ENCODE measurements around the gene HSPB8. TPM values are rescaled to one million over a fixed set of nuclear protein-coding genes. Genes with fewer than 3 reads are reported as not detected.

Gene HSPB8
- total and polyA plus RNA-seq, 2 experiments from 2014 or later: 15.3 to 17.8 TPM

DNA sequence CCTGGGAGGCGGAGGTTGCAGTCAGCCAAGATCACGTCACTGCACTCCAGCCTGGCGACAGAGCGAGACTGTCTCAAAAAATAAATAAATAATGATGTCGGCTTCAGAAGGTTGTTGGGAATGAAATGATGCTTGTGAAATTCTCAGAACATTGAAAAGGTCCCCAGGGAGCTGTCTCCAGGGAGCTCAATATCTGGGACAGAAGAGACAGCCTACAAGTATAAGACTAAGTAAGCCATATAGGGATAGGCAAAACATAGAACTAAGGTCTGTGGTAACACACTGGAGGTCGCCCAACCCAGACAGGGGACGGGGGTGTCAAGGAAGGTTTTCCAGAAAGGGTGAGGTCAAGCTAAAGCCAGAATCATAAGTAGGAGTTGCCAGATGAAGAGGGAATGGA, 29.5 kb upstream of the HSPB8 start:
- H3K9ac ChIP-seq: no peak overlapping the region

DNA sequence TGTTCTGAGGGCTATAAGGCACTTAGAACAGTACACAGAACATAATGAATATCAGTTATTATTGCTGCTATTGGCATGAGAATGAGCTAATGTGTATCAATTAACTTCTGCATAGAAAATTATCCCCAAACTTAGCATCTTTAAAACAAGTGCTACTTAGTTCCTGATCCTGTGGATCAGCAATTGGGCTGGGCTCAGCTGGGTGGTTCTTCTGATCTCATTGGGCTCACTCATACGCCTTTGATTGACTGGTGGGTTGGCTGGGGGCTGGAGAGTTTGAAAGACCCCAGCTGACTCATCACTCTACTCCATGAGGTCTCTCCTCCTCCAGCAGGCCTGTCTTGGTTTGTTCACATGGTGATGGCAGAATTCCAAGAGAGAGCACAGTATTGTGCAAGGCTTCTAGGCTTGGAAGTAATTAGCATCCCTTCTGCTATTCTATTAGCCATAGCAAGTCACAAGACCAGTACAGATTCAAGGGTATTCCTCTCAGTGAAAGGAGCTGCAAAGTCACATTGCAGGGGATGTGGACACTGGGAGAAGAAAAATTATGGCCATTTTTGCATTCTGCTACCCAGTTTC, 27.2 kb upstream of the HSPB8 start:
- Histone ChIP-seq H3K4me2 (ENCODE audit: unreplicated experiment) (no peak overlapping the region), H3K36me3 (ENCODE audit: low read depth) (no peaks in the 10 kb centered on the region), H3K79me2 (ENCODE audit: insufficient read depth) (no peaks in the 10 kb centered on the region), H3K27ac (no peak overlapping the region), H3K9ac (no peak overlapping the region), H3K27me3 (replicated peaks; ENCODE audit: insufficient read depth) (no peaks in the 10 kb centered on the region), H3K9me3 (ENCODE audit: low read depth) (no peaks in the 10 kb centered on the region), H3K4me1 (ENCODE audit: insufficient read depth) (no peaks in the 10 kb centered on the region), H4K20me1 (ENCODE audit: insufficient read depth) (no peaks in the 10 kb centered on the region), H3K9me2 (ENCODE audit: insufficient read depth) (no peaks in the 10 kb centered on the region), H3F3A (ENCODE audit: insufficient read depth) (no peaks in the 10 kb centered on the region), H2AFZ (no peak overlapping the region), H3K4me3 (no peak overlapping the region)
- in situ Hi-C loops (cut with MboI): no loop called here
- no peak for DNase-seq
- TF ChIP-seq EZH2phosphoT487 (IDR thresholded peaks at IDR 0.05; ENCODE audit: insufficient read depth, low read depth) (no peak), EZH2 (IDR thresholded peaks at IDR 0.05; ENCODE audit: insufficient read depth, poor library complexity, severe bottlenecking) (no peak)
- 57 to 61% methylated on average over 1 of the region's 1 CpG for WGBS, 2 experiments (ENCODE audit: low coverage in 1 of 2, low lambda C conversion rate in 2 of 2, missing lambda C conversion rate in 2 of 2)

More for the DNA sequence above, 29.5 kb upstream of the HSPB8 start:
- no peaks in the 10 kb centered on the region for H4K20me1 ChIP-seq (ENCODE audit: insufficient read depth)
- no peaks in the 10 kb centered on the region; the same call in 1 of the 2 replicates for H3K27me3 ChIP-seq (replicated peaks; ENCODE audit: insufficient read depth)
- no peaks in the 10 kb centered on the region for H3K36me3 ChIP-seq (ENCODE audit: low read depth)
- no peaks in the 10 kb centered on the region for H3F3A ChIP-seq (ENCODE audit: insufficient read depth)
- no peak overlapping the region for H3K27ac ChIP-seq
- TF ChIP-seq EZH2 (IDR thresholded peaks at IDR 0.05; ENCODE audit: insufficient read depth, poor library complexity, severe bottlenecking) (no peak), EZH2phosphoT487 (IDR thresholded peaks at IDR 0.05; ENCODE audit: insufficient read depth, low read depth) (no peak)
- H3K9me2 ChIP-seq (ENCODE audit: insufficient read depth): no peaks in the 10 kb centered on the region
- no peak overlapping the region for H3K4me3 ChIP-seq
- H3K79me2 ChIP-seq (ENCODE audit: insufficient read depth): no peaks in the 10 kb centered on the region
- H3K4me1 ChIP-seq (ENCODE audit: insufficient read depth): no peaks in the 10 kb centered on the region
- H2AFZ ChIP-seq: no peak overlapping the region
- DNase-seq: no peak
- no peaks in the 10 kb centered on the region for H3K9me3 ChIP-seq (ENCODE audit: low read depth)
- in situ Hi-C loops (cut with MboI): no loop called here
- WGBS, 2 experiments (ENCODE audit: low coverage in 1 of 2, low lambda C conversion rate in 2 of 2, missing lambda C conversion rate in 2 of 2): 49 to 62% methylated on average over 7 of the region's 7 CpGs
- H3K4me2 ChIP-seq (ENCODE audit: unreplicated experiment): no peak overlapping the region

- H2AFZ ChIP-seq: peak overlapping the region; percentile 66
- no peaks in the 10 kb centered on the region for H3K9me3 ChIP-seq (ENCODE audit: low read depth)
- TF ChIP-seq EZH2phosphoT487 (IDR thresholded peaks at IDR 0.05; ENCODE audit: insufficient read depth, low read depth) (no peak), EZH2 (IDR thresholded peaks at IDR 0.05; ENCODE audit: insufficient read depth, poor library complexity, severe bottlenecking) (no peak)
- peak; percentile 68 for DNase-seq
- no peaks in the 10 kb centered on the region for H4K20me1 ChIP-seq (ENCODE audit: insufficient read depth)
- no peak overlapping the region for H3K27ac ChIP-seq
- H3K36me3 ChIP-seq (ENCODE audit: low read depth): no peaks in the 10 kb centered on the region
- peak overlapping the region; percentile 29; the same call in 1 of the 2 replicates for H3K4me3 ChIP-seq
- H3K9me2 ChIP-seq (ENCODE audit: insufficient read depth): no peaks in the 10 kb centered on the region
- H3K79me2 ChIP-seq (ENCODE audit: insufficient read depth): no peaks in the 10 kb centered on the region
- H3K9ac ChIP-seq: no peak overlapping the region
- in situ Hi-C loops (cut with MboI): no loop called here
- H3K4me2 ChIP-seq (ENCODE audit: unreplicated experiment): peak overlapping the region; percentile 53
- no peaks in the 10 kb centered on the region for H3K4me1 ChIP-seq (ENCODE audit: insufficient read depth)
- no peaks in the 10 kb centered on the region for H3F3A ChIP-seq (ENCODE audit: insufficient read depth)
- 8 to 11% methylated on average over 38 to 49 of the region's 49 CpGs for WGBS, 2 experiments (ENCODE audit: low coverage in 1 of 2, low lambda C conversion rate in 2 of 2, missing lambda C conversion rate in 2 of 2)
- no peaks in the 10 kb centered on the region for H3K27me3 ChIP-seq (replicated peaks; ENCODE audit: insufficient read depth)
Observed at GRCh38 chr12:119153477-119154434, 25.0 kb upstream of the HSPB8 start.

GRCh38 chr12:119154435-119154818, 24.3 kb upstream of the HSPB8 start:
- H3K36me3 ChIP-seq (ENCODE audit: low read depth): no peaks in the 10 kb centered on the region
- DNase-seq: peak; percentile 27
- no peaks in the 10 kb centered on the region for H3K27me3 ChIP-seq (replicated peaks; ENCODE audit: insufficient read depth)
- 35 to 51% methylated on average over 9 to 11 of the region's 11 CpGs for WGBS, 2 experiments (ENCODE audit: low coverage in 1 of 2, low lambda C conversion rate in 2 of 2, missing lambda C conversion rate in 2 of 2)
- no peak overlapping the region for H3K9ac ChIP-seq
- no peak for TF ChIP-seq EZH2phosphoT487 (IDR thresholded peaks at IDR 0.05; ENCODE audit: insufficient read depth, low read depth)
- no peak for TF ChIP-seq EZH2 (IDR thresholded peaks at IDR 0.05; ENCODE audit: insufficient read depth, poor library complexity, severe bottlenecking)
- no peak overlapping the region for H3K4me3 ChIP-seq
- H3K9me2 ChIP-seq (ENCODE audit: insufficient read depth): no peaks in the 10 kb centered on the region
- H2AFZ ChIP-seq: peak overlapping the region; percentile 66
- no peaks in the 10 kb centered on the region for H3K79me2 ChIP-seq (ENCODE audit: insufficient read depth)
- H3K4me1 ChIP-seq (ENCODE audit: insufficient read depth): no peaks in the 10 kb centered on the region
- no peaks in the 10 kb centered on the region for H3K9me3 ChIP-seq (ENCODE audit: low read depth)
- no peaks in the 10 kb centered on the region for H3F3A ChIP-seq (ENCODE audit: insufficient read depth)
- in situ Hi-C loops (cut with MboI): no loop called here
- no peak overlapping the region for H3K27ac ChIP-seq
- no peak overlapping the region for H3K4me2 ChIP-seq (ENCODE audit: unreplicated experiment)
- no peaks in the 10 kb centered on the region for H4K20me1 ChIP-seq (ENCODE audit: insufficient read depth)
